Smooth muscle cell (in vitro differentiated cells): ENCODE measurements around the gene KSR2. TPM values are rescaled to one million over a fixed set of nuclear protein-coding genes. Genes with fewer than 3 reads are reported as not detected.

ENCODE experiments used
- DNase-seq: peaks from one replicate; lab custom pipeline; 2025; ENCODE audit not compliant: unreplicated experiment; lab: John Stamatoyannopoulos, UW
- H2AFZ ChIP-seq: fragments of 200-600 bp; sonication (generic); 2 replicates; pipeline ENCODE4 v1.6.0; 2016; ENCODE audit warnings: antibody characterized with exemption, low read depth, mild to moderate bottlenecking
- H3F3A ChIP-seq: fragments of 200-600 bp; sonication (generic); 2 replicates; pipeline ENCODE4 v1.6.0; 2017; ENCODE audit warnings: antibody characterized with exemption, low read depth
- H3K27ac ChIP-seq: fragments of 200-600 bp; sonication (generic); 2 replicates; pipeline ENCODE4 v1.5.1; 2016; ENCODE audit warnings: low read depth, mild to moderate bottlenecking
- H3K27me3 ChIP-seq: fragments of 200-600 bp; sonication (generic); 2 replicates; pipeline ENCODE4 v1.6.1; 2016; ENCODE audit warnings: low read depth, mild to moderate bottlenecking
- H3K36me3 ChIP-seq: fragments of 200-600 bp; sonication (generic); 2 replicates; pipeline ENCODE4 v1.5.1; 2016; ENCODE audit warnings: low read depth
- H3K4me1 ChIP-seq: fragments of 200-600 bp; sonication (generic); 2 replicates; pipeline ENCODE4 v1.5.1; 2016; ENCODE audit warnings: low read depth
- H3K4me2 ChIP-seq: fragments of 200-600 bp; sonication (generic); 2 replicates; pipeline ENCODE4 v1.6.0; 2016; ENCODE audit warnings: mild to moderate bottlenecking
- H3K4me3 ChIP-seq: fragments of 200-600 bp; sonication (generic); 2 replicates; pipeline ENCODE4 v1.5.1; 2016; ENCODE audit warnings: mild to moderate bottlenecking
- H3K79me2 ChIP-seq: fragments of 200-600 bp; sonication (generic); 2 replicates; pipeline ENCODE4 v1.6.0; 2016; ENCODE audit warnings: low read depth, mild to moderate bottlenecking
- H3K9ac ChIP-seq: fragments of 200-600 bp; sonication (generic); 2 replicates; pipeline ENCODE4 v1.6.0; 2016; ENCODE audit warnings: low read depth
- H3K9me3 ChIP-seq: fragments of 200-600 bp; sonication (generic); replicated peaks from 2 replicates; pipeline ENCODE4 v1.5.1; 2016; ENCODE audit warnings: low read depth
- H4K20me1 ChIP-seq: fragments of 200-600 bp; sonication (generic); 2 replicates; pipeline ENCODE4 v1.6.0; 2016; ENCODE audit warnings: low read depth
- CTCF ChIP-seq: fragments of 200-600 bp; sonication (generic); IDR thresholded peaks from 2 replicates; pipeline ENCODE4 v1.5.1; 2017; ENCODE audit warnings: borderline replicate concordance, mild to moderate bottlenecking, antibody characterized with exemption; ENCODE audit not compliant: insufficient read depth, poor library complexity, severe bottlenecking
- WGBS: methylation state at CpG from one replicate; pipeline ENCODE4 v1.1.7; 2016; ENCODE audit warnings: low lambda C conversion rate; 5-methylcytosine and 5-hydroxymethylcytosine counted together
- polyA plus RNA-seq: library from polyadenylated mRNA; unstranded; fragments of >200 nt; fragmentation: Nextera tagmentation; extraction: Ambion mirVana; gene quantifications from 2 replicates; pipeline ENCODE4 v1.2.1, GENCODE V29; 2016
- total RNA-seq: library from RNA; depleted of rRNA; stranded (reverse); fragments of >200 nt; gene quantifications from 2 replicates; pipeline ENCODE4 v1.2.3, GENCODE V29; 2014

KSR2 gene
- total and polyA plus RNA-seq, 2 experiments from 2014 or later: 0.04 TPM; not detected in 1

DNA sequence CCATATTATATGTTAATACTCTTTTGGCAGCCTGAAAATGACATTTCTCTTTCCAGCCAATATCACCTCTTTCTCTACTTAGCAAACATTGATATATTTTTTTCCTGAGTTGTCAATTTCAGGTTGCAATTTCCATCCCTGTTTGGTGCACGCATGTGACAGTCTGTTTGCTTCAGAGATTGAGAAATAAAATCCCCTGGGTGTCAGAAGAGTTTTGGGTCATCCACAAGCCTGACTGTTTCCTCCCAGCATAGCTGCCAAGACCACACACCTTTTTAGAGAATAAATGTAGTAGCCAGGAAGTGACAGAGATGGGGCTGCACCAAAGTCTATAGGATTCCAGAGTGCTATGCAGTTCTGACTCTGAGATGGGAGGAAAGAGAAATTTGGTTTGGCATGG is 462.5 kb downstream of the KSR2 start:
- Histone ChIP-seq H3F3A (no peaks in the 10 kb centered on the region), H3K4me2 (no peak overlapping the region), H3K9me3 (no peaks in the 10 kb centered on the region), H3K9ac (no peak overlapping the region), H3K27me3 (peaks cover 8% of the 10 kb centered on the region), H3K4me1 (no peaks in the 10 kb centered on the region), H2AFZ (no peak overlapping the region), H3K36me3 (no peaks in the 10 kb centered on the region), H3K27ac (no peak overlapping the region), H4K20me1 (no peaks in the 10 kb centered on the region), H3K4me3 (no peak overlapping the region), H3K79me2 (no peaks in the 10 kb centered on the region)
- WGBS: 86% methylated on average over 1 of the region's 1 CpG
- TF ChIP-seq CTCF: no peak
- DNase-seq: no peak

DNA sequence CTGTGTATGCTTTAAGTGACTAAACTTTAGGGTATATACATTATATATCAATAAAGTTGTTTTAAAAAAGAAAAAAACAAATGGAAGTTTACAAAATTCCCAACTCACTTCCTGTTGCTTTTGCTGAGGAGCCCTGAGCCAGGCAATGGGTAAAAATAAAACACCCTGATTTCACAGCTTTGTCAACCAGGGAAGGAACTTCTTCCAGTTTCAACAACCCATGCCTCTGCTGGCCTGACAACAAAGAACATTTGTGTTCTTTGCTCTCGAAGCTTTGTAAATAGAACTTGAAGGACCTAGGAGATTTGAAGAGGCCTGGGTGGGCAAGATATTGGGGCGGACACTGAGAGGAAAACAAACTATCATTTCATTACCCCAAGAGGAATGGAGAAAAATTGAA is 466.2 kb downstream of the KSR2 start:
- Histone ChIP-seq H3K36me3 (no peaks in the 10 kb centered on the region), H3K4me1 (no peaks in the 10 kb centered on the region), H3K4me2 (no peak overlapping the region), H3K4me3 (no peak overlapping the region), H3K27me3 (peaks cover 4% of the 10 kb centered on the region), H3K9me3 (no peaks in the 10 kb centered on the region), H2AFZ (no peak overlapping the region), H3K79me2 (no peaks in the 10 kb centered on the region), H3K27ac (no peak overlapping the region), H3K9ac (no peak overlapping the region), H3F3A (no peaks in the 10 kb centered on the region), H4K20me1 (no peaks in the 10 kb centered on the region)
- no peak for DNase-seq
- WGBS: 90% methylated on average over 2 of the region's 2 CpGs
- TF ChIP-seq CTCF: no peak

DNA sequence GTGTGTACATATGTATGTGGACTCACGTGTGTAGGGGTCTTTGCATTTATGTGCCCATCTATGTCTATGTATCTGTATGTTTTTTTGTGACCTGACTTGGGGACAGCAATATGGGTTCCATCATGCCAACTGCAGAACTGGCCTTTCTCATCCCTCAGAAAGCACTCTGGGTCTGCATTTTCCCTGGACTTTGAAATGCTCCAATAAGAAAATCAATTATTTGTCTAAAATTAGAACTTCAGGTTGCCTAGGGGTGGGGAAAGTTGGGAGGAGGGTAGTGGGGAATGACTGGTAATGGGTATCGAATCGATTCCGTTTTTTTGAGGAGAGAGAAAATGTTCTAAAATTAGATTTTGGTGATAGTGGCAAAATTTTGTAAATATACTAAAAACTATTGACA is 466.6 kb downstream of the KSR2 start:
- Histone ChIP-seq H3K27ac (no peak overlapping the region), H3K4me2 (no peak overlapping the region), H3K36me3 (no peaks in the 10 kb centered on the region), H3K4me3 (no peak overlapping the region), H3K9ac (no peak overlapping the region), H3K79me2 (no peaks in the 10 kb centered on the region), H2AFZ (no peak overlapping the region), H3K27me3 (peaks cover 4% of the 10 kb centered on the region), H3F3A (no peaks in the 10 kb centered on the region), H3K9me3 (no peaks in the 10 kb centered on the region), H3K4me1 (no peaks in the 10 kb centered on the region), H4K20me1 (no peaks in the 10 kb centered on the region)
- WGBS: 93% methylated on average over 4 of the region's 4 CpGs
- TF ChIP-seq CTCF: no peak
- DNase-seq: no peak

GRCh38 chr12:117501076-117501869 is 467.5 kb downstream of the KSR2 start:
- 81% methylated on average over 7 of the region's 7 CpGs for WGBS
- Histone ChIP-seq H3K79me2 (no peaks in the 10 kb centered on the region), H3K4me1 (no peaks in the 10 kb centered on the region), H3K27ac (no peak overlapping the region), H3K4me2 (no peak overlapping the region), H3K9ac (no peak overlapping the region), H4K20me1 (no peaks in the 10 kb centered on the region), H3K4me3 (no peak overlapping the region), H3K36me3 (no peaks in the 10 kb centered on the region), H3F3A (no peaks in the 10 kb centered on the region), H3K27me3 (peaks cover 4% of the 10 kb centered on the region), H3K9me3 (no peaks in the 10 kb centered on the region), H2AFZ (no peak overlapping the region)
- no peak for TF ChIP-seq CTCF
- no peak for DNase-seq
